Caco-2 (cell line): ENCODE data around the gene NLRP4. TPM values are rescaled to one million over a fixed set of nuclear protein-coding genes. Genes with fewer than 3 reads are reported as not detected.

Experiments
- BruUV-seq: library from RNA; stranded (reverse); fragments of 400-500 nt; replicated peaks from 2 replicates; lab custom pipeline; 2021; lab: Mats Ljungman, UMichigan
- CTCF ChIA-PET: fragments of 300-600 bp; sonication (Branson Sonifier 250); formaldehyde crosslinking; loops from one replicate; lab custom pipeline; 2022; ENCODE audit warnings: antibody characterized with exemption; lab: Charles Lee
- POLR2A ChIA-PET: fragments of 300-600 bp; sonication (Branson Sonifier 250); formaldehyde crosslinking; loops from one replicate; lab custom pipeline; 2022; ENCODE audit warnings: antibody characterized with exemption; lab: Charles Lee
- DNase-seq, 2 experiments: peaks; one replicate each; pipeline versions ENCODE4 v3.0.0 to v3.0.0-alpha.2; 2020 to 2022
- H3K27me3 ChIP-seq: replicated peaks from 2 replicates; pipeline ENCODE4 v1.6.0; 2011; ENCODE audit warnings: low read length; ENCODE audit not compliant: control insufficient read depth, insufficient read depth
- H3K36me3 ChIP-seq: 2 replicates; pipeline ENCODE4 v1.5.1; 2011; ENCODE audit warnings: low read length; ENCODE audit not compliant: control insufficient read depth, insufficient read depth
- H3K4me1 ChIP-seq: fragments of 250-450 bp; sonication (Bioruptor Pico); 2 replicates; pipeline ENCODE4 v1.5.1; 2020; ENCODE audit warnings: mild to moderate bottlenecking
- H3K4me3 ChIP-seq: 2 replicates; pipeline ENCODE4 v1.5.1; 2011; ENCODE audit warnings: low read depth, mild to moderate bottlenecking, control low read depth, low read length
- H3K9me3 ChIP-seq: fragments of 250-450 bp; sonication (Bioruptor Pico); 2 replicates; pipeline ENCODE4 v1.5.1; 2020; ENCODE audit warnings: mild to moderate bottlenecking, moderate library complexity
- H3K27ac Mint-ChIP-seq: one replicate; pipeline ENCODE4 v1.8.0; 2022; ENCODE audit warnings: mixed read lengths; ENCODE audit not compliant: unreplicated experiment
- H3K27me3 Mint-ChIP-seq: one replicate; pipeline ENCODE4 v1.8.0; 2022; ENCODE audit warnings: mixed read lengths; ENCODE audit not compliant: insufficient read depth, unreplicated experiment
- H3K36me3 Mint-ChIP-seq: one replicate; pipeline ENCODE4 v1.8.0; 2022; ENCODE audit warnings: mild to moderate bottlenecking, mixed read lengths; ENCODE audit not compliant: insufficient read depth, unreplicated experiment
- H3K4me1 Mint-ChIP-seq: one replicate; pipeline ENCODE4 v1.8.0; 2022; ENCODE audit warnings: low read depth, mixed read lengths; ENCODE audit not compliant: unreplicated experiment
- H3K4me3 Mint-ChIP-seq: one replicate; pipeline ENCODE4 v1.8.0; 2022; ENCODE audit warnings: mild to moderate bottlenecking, moderate library complexity, mixed read lengths; ENCODE audit not compliant: unreplicated experiment
- H3K9me3 Mint-ChIP-seq: one replicate; pipeline ENCODE4 v1.8.0; 2022; ENCODE audit warnings: mixed read lengths; ENCODE audit not compliant: unreplicated experiment
- CTCF ChIP-seq, 2 experiments: fragments of 200-600 bp in 1 of 2; IDR thresholded peaks; 1 replicate in 1 of 2; 2 replicates in 1 of 2; pipeline versions ENCODE4 v1.5.1 to v1.8.0; 2011 to 2022; ENCODE audit warnings: antibody characterized with exemption in 1 of 2, control low read depth in 1 of 2, inconsistent platforms in 1 of 2, low read depth in 1 of 2, low read length in 1 of 2, mild to moderate bottlenecking in 1 of 2, moderate library complexity in 1 of 2; ENCODE audit not compliant: insufficient read depth in 1 of 2, severe bottlenecking in 1 of 2, unreplicated experiment in 1 of 2
- intact Hi-C: fragments of 100-400 bp; cut with micrococcal nuclease; formaldehyde crosslinking; loops from one replicate; pipeline ENCODE4 v1.10.0; 2022; ENCODE audit not compliant: unreplicated experiment
- total RNA-seq: library from RNA; stranded (reverse); gene quantifications from 2 replicates; pipeline ENCODE4 v1.2.3, GENCODE V29; 2022

NLRP4 gene
- total RNA-seq, 1 experiment from 2014 or later = not detected

DNA sequence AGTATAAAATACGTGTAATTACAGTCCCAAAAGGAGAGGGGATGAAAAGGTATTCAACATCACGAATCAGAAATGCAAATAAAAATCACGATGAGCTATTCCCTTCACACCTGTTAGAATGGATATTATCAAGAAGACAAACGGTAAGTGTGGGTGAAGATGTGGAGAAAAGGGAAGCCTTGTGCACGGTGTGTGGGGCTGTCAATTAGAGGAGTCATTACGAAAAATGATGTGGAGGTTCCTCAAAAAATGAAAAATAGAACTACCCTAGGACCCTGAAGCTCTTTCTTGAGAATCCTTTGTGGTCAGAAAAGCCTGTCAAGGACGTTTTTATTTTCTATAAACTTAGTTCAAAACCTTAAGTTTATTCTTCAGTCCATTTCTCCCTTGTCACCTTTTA, 23.9 kb upstream of the NLRP4 start:
- Mint-ChIP-seq H3K4me1 (no peaks in the 10 kb centered on the region), H3K4me3 (no peak overlapping the region), H3K27me3 (peaks cover 18% of the 10 kb centered on the region), H3K36me3 (no peaks in the 10 kb centered on the region), H3K27ac (no peak overlapping the region), H3K9me3 (no peaks in the 10 kb centered on the region)
- TF ChIP-seq CTCF (IDR thresholded peaks at IDR 0.05; ENCODE audit: insufficient read depth in 1 of 2, low read depth in 1 of 2, low read length in 1 of 2, severe bottlenecking in 1 of 2, unreplicated experiment in 1 of 2) = no peak
- Histone ChIP-seq H3K4me3 (no peak overlapping the region), H3K36me3 (no peaks in the 10 kb centered on the region), H3K4me1 (0 out of 2 replicates have a peak, but pooled peaks cover 4% of the 10 kb centered on the region), H3K27me3 (no peaks in the 10 kb centered on the region), H3K9me3 (peaks cover 3% of the 10 kb centered on the region; the same call in 1 of the 2 replicates)
- no peak for DNase-seq
- intact Hi-C loops = no loop called here
- BruUV-seq = no TSS peak
- ChIA-PET POLR2A (no interaction called here), CTCF (no interaction called here)

DNA sequence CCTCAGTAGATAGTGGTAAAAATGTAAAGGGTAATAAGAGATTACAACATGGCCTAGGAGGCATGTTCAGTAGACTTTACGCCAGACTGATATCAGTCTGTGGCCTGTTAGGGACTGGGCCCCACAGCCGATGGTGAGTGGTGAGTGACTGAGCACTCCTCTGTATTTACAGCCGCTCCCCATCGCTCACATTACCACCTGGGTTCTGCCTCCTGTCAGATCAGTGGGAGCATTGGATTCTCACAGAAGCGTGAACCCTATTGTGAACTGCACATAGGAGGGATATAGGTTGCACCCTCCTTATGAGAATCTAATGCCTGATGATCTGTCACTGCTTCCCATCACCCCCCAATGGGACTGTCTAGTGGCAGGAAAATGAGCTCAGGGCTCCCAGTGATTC, 22.4 kb upstream of the NLRP4 start:
- no TSS peak for BruUV-seq
- no peaks in the 10 kb centered on the region for H3K9me3 Mint-ChIP-seq

GRCh38 chr19:55820037-55820436, 16.3 kb upstream of the NLRP4 start:
- no peaks in the 10 kb centered on the region for H3K4me1 ChIP-seq
- ChIA-PET POLR2A (no interaction called here), CTCF (no interaction called here)
- H3K27me3 ChIP-seq = no peaks in the 10 kb centered on the region
- no peaks in the 10 kb centered on the region for H3K36me3 ChIP-seq
- Mint-ChIP-seq H3K27ac (no peak overlapping the region), H3K27me3 (peaks cover 19% of the 10 kb centered on the region), H3K4me3 (no peak overlapping the region), H3K4me1 (no peaks in the 10 kb centered on the region), H3K36me3 (no peaks in the 10 kb centered on the region), H3K9me3 (no peaks in the 10 kb centered on the region)
- no TSS peak for BruUV-seq
- intact Hi-C loops = no loop called here
- no peak for DNase-seq
- H3K4me3 ChIP-seq = no peak overlapping the region
- H3K9me3 ChIP-seq = no peaks in the 10 kb centered on the region
- no peak for TF ChIP-seq CTCF (IDR thresholded peaks at IDR 0.05; ENCODE audit: insufficient read depth in 1 of 2, low read depth in 1 of 2, low read length in 1 of 2, severe bottlenecking in 1 of 2, unreplicated experiment in 1 of 2)

More for the DNA sequence above, 22.4 kb upstream of the NLRP4 start:
- H3K4me3 Mint-ChIP-seq = no peak overlapping the region
- intact Hi-C loops = no loop called here
- Histone ChIP-seq H3K36me3 (no peaks in the 10 kb centered on the region), H3K9me3 (peaks cover 3% of the 10 kb centered on the region; the same call in 1 of the 2 replicates), H3K4me1 (0 out of 2 replicates have a peak, but pooled peaks cover 4% of the 10 kb centered on the region), H3K27me3 (no peaks in the 10 kb centered on the region), H3K4me3 (no peak overlapping the region)
- H3K4me1 Mint-ChIP-seq = no peaks in the 10 kb centered on the region
- peaks cover 24% of the 10 kb centered on the region for H3K27me3 Mint-ChIP-seq
- no peak for TF ChIP-seq CTCF (IDR thresholded peaks at IDR 0.05; ENCODE audit: insufficient read depth in 1 of 2, low read depth in 1 of 2, low read length in 1 of 2, severe bottlenecking in 1 of 2, unreplicated experiment in 1 of 2)
- H3K36me3 Mint-ChIP-seq = no peaks in the 10 kb centered on the region
- H3K27ac Mint-ChIP-seq = no peak overlapping the region
- ChIA-PET POLR2A (interaction anchor here (0.6 kb wide), 1 partner anchor 175 kb away, joined by 3 read pairs; no protein-coding TSS in a partner anchor), CTCF (no interaction called here)
- DNase-seq = no peak
